ENCODE measurements around the gene SLCO2B1.

- no peak for TF ChIP-seq CTCF (IDR thresholded peaks at IDR 0.05)
- no peak for TF ChIP-seq POLR2A (IDR thresholded peaks at IDR 0.05)
These were observed 24.3 kb upstream of the SLCO2B1 start for GRCh38 chr11:75126564-75126963.

Data from testis (tissue), 2 donors.